Stomach (tissue), 9 donors: Measurements from ENCODE around the gene RBMS1. TPM values are rescaled to one million over a fixed set of nuclear protein-coding genes. Genes with fewer than 3 reads are reported as not detected.

Experiments used
- DNase-seq, 2 donors: peaks; one replicate each; pipeline versions ENCODE4 v3.0.0 to v3.0.0-alpha.2; 2013 to 2019
- H3K27ac ChIP-seq, 5 donors: fragments of 200-600 bp in 4 of 5; sonication (generic) in 4 of 5; one replicate each; pipeline ENCODE4 v1.5.1; 2013 to 2019; ENCODE audit warnings: mild to moderate bottlenecking in 1 of 5, moderate library complexity in 1 of 5
- H3K27me3 ChIP-seq, 3 donors: fragments of 200-600 bp; sonication (generic); one replicate each; pipeline ENCODE4 v1.5.1; 2017 to 2019; ENCODE audit warnings: mixed run types in 1 of 3
- H3K36me3 ChIP-seq, 4 donors: fragments of 200-600 bp; sonication (generic); 1 replicate in 3 of 4; 2 replicates in 1 of 4; pipeline ENCODE4 v1.5.1; 2016 to 2019
- H3K4me1 ChIP-seq, 4 donors: fragments of 200-600 bp; sonication (generic); one replicate each; pipeline ENCODE4 v1.5.1; 2016 to 2019
- H3K4me3 ChIP-seq, 4 donors: fragments of 200-600 bp; sonication (generic) in 3 of 4; one replicate each; pipeline ENCODE4 v1.5.1; 2016 to 2019; ENCODE audit warnings: mild to moderate bottlenecking in 1 of 4
- H3K9me3 ChIP-seq, 4 donors: fragments of 200-600 bp; sonication (generic); one replicate each; pipeline ENCODE4 v1.5.1; 2016 to 2019
- CTCF ChIP-seq, 7 experiments: fragments of 450-650 bp in 4 of 7; fragments of 200-600 bp in 3 of 7; sonication (generic) in 3 of 7; IDR thresholded peaks; one replicate each; pipeline ENCODE4 v1.5.1; 2016 to 2019; ENCODE audit warnings: antibody characterized with exemption in 7 of 7, control low read depth in 2 of 7, mild to moderate bottlenecking in 1 of 7
- EP300 ChIP-seq: sonication (generic); formaldehyde crosslinking; IDR thresholded peaks from one replicate; pipeline ENCODE4 v1.6.1; 2017; ENCODE audit warnings: antibody characterized with exemption
- POLR2A ChIP-seq, 4 donors: fragments of 450-650 bp; IDR thresholded peaks; one replicate each; pipeline ENCODE4 v1.6.1; 2016; ENCODE audit warnings: antibody characterized with exemption in 4 of 4, control low read depth in 2 of 4, mild to moderate bottlenecking in 1 of 4, moderate library complexity in 1 of 4
- POLR2AphosphoS5 ChIP-seq, 3 donors: sonication (generic); formaldehyde crosslinking; IDR thresholded peaks; one replicate each; pipeline ENCODE4 v1.6.1; 2016; ENCODE audit warnings: antibody characterized with exemption in 3 of 3
- WGBS, 5 donors: extraction: QIAGEN DNeasy Blood & Tissue Kit in 3 of 5; methylation state at CpG; one replicate each; pipeline versions ENCODE4 v1.1.5 to v1.1.7; 2013 to 2018; 5-methylcytosine and 5-hydroxymethylcytosine counted together
- intact Hi-C: fragments of 100-400 bp; cut with DNase I; formaldehyde crosslinking; loops from one replicate; pipeline ENCODE4 v1.15.1; 2023; ENCODE audit warnings: low total_unique reads
- polyA plus RNA-seq, 3 donors: library from polyadenylated mRNA; stranded (reverse); fragments of 200-250 nt; gene quantifications; one replicate each; pipeline ENCODE4 v1.2.3, GENCODE V29; 2013
- total RNA-seq, 5 donors: library from RNA; depleted of rRNA; stranded (reverse); fragments of >200 nt; gene quantifications; one replicate each; pipeline versions ENCODE4 v1.1.0 to v1.2.3, GENCODE V29; 2014 to 2016
- donor health status: healthy with polysubstance abuse.
- donor health status: Bipolar disorder and iron deficiency.
- donor health status: healthy.

The RBMS1 gene
- total and polyA plus RNA-seq, 8 donors = 4.3 to 134 (median 27.8) TPM

DNA sequence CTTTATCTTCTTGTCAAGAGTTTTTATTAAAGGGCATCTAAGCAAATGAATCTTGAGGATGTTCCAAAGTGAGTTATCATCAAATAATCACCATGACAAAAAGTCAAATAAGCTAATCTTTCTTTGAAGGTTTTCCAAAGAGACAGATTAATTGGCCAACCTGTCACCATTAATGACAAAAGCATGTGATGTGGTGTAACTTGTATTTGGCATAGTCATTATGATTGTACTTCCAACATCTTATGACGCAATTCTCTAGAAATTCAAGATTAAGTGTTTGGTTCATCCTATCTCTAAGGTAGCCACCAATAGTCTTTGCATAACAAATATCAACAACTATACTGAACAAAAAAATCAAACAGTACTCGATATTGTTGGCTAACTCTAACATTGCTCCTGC, 28.6 kb downstream of the RBMS1 start:
- H3K9me3 ChIP-seq = no peaks in the 10 kb centered on the region
- H3K4me1 ChIP-seq = peaks cover 0 to 49% (median 15%) of the 10 kb centered on the region in 4 donors
- no peaks in the 10 kb centered on the region for H3K27me3 ChIP-seq
- no peak for TF ChIP-seq POLR2AphosphoS5 (IDR thresholded peaks at IDR 0.05)
- no peak for TF ChIP-seq EP300
- no peak for TF ChIP-seq CTCF (IDR thresholded peaks at IDR 0.05)
- no peak for TF ChIP-seq POLR2A (IDR thresholded peaks at IDR 0.05)
- WGBS, 5 donors = 74 to 85% (median 81%) methylated on average over 2 of the region's 2 CpGs
- no peak for DNase-seq
- H3K36me3 ChIP-seq = no peaks in the 10 kb centered on the region
- intact Hi-C loops = no loop called here
- H3K27ac ChIP-seq = peak overlapping the region in 1 of 5 donors; percentile 28
- H3K4me3 ChIP-seq = no peak overlapping the region

GRCh38 chr2:160464017-160464416, 29.6 kb downstream of the RBMS1 start:
- TF ChIP-seq CTCF (IDR thresholded peaks at IDR 0.05) (no peak), POLR2AphosphoS5 (IDR thresholded peaks at IDR 0.05) (no peak), EP300 (no peak)
- H3K4me3 ChIP-seq = no peak overlapping the region
- DNase-seq = no peak
- no peaks in the 10 kb centered on the region for H3K36me3 ChIP-seq
- H3K4me1 ChIP-seq = peaks cover 0 to 49% (median 15%) of the 10 kb centered on the region in 4 donors
- H3K9me3 ChIP-seq = no peaks in the 10 kb centered on the region
- WGBS, 5 donors = 86 to 96% (median 87%) methylated on average over 2 of the region's 2 CpGs
- no peaks in the 10 kb centered on the region for H3K27me3 ChIP-seq
- H3K27ac ChIP-seq = no peak overlapping the region
- intact Hi-C loops = no loop called here

- H3K27ac ChIP-seq = no peak overlapping the region
Measured at GRCh38 chr2:160463245-160463644, 30.4 kb downstream of the RBMS1 start.

DNA sequence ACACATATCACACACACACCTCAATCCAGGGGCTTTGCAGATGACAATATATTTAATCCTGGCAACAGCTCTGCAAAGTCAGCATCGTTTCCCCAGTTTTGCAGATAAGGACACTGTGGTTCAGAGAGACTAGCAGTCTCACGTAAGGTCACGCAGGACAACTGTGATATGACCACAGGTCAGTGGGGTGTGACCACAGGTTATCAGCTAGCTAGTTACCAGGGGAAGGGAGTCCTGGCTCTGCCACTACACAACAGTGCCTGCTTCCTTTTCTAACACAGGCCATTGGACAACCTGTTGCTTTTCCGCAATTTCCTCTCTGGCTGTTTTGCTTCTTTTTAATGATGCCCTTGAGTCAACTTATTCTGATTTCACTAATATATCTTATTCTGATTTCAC, 33.3 kb downstream of the RBMS1 start:
- 50 to 73% (median 70%) methylated on average over 4 of the region's 4 CpGs for WGBS, 5 donors
- no peak overlapping the region for H3K27ac ChIP-seq
- no peak for DNase-seq
- TF ChIP-seq EP300 = no peak
- TF ChIP-seq CTCF (IDR thresholded peaks at IDR 0.05) = no peak
- TF ChIP-seq POLR2A (IDR thresholded peaks at IDR 0.05) = no peak
- no peak for TF ChIP-seq POLR2AphosphoS5 (IDR thresholded peaks at IDR 0.05)
- H3K36me3 ChIP-seq = no peaks in the 10 kb centered on the region
- H3K9me3 ChIP-seq = no peaks in the 10 kb centered on the region
- H3K27me3 ChIP-seq = no peaks in the 10 kb centered on the region
- no peak overlapping the region for H3K4me3 ChIP-seq
- intact Hi-C loops = no loop called here
- H3K4me1 ChIP-seq = peaks cover 4 to 61% (median 29%) of the 10 kb centered on the region in 4 donors

More at GRCh38 chr2:160463245-160463644, 30.4 kb downstream of the RBMS1 start:
- H3K4me1 ChIP-seq = peaks cover 0 to 53% (median 19%) of the 10 kb centered on the region in 4 donors
- H3K9me3 ChIP-seq = no peaks in the 10 kb centered on the region
- H3K4me3 ChIP-seq = no peak overlapping the region
- H3K36me3 ChIP-seq = no peaks in the 10 kb centered on the region
- TF ChIP-seq CTCF (IDR thresholded peaks at IDR 0.05) = no peak
- no peak for TF ChIP-seq POLR2AphosphoS5 (IDR thresholded peaks at IDR 0.05)
- TF ChIP-seq EP300 = no peak
- no peak for TF ChIP-seq POLR2A (IDR thresholded peaks at IDR 0.05)
- 95 to 98% (median 97%) methylated on average over 9 of the region's 9 CpGs for WGBS, 5 donors
- intact Hi-C loops = no loop called here
- no peaks in the 10 kb centered on the region for H3K27me3 ChIP-seq
- no peak for DNase-seq
